ENCODE results near the gene SSU72.

- TF ChIP-seq CTCF (IDR thresholded peaks at IDR 0.05), result no peak
- TF ChIP-seq EP300 (IDR thresholded peaks at IDR 0.05), result no peak
- TF ChIP-seq POLR2A (IDR thresholded peaks at IDR 0.05; ENCODE audit: low read depth), result no peak
Measured at GRCh38 chr1:1610796-1611195, 36.1 kb upstream of the SSU72 start.

Measured in esophagus muscularis mucosa (tissue), 4 donors.